Prostate gland (tissue), 2 donors: Measurements from ENCODE around the gene PLTP. TPM values are rescaled to one million over a fixed set of nuclear protein-coding genes. Genes with fewer than 3 reads are reported as not detected.

Source experiments
- DNase-seq: peaks from one replicate; pipeline ENCODE4 v3.0.0-alpha.2; 2019; ENCODE audit warnings: low spot score
- H3K27ac ChIP-seq, 2 donors: fragments of 200-600 bp; sonication (generic); 2 replicates each; pipeline ENCODE4 v1.5.1; 2017 to 2019
- H3K27me3 ChIP-seq: fragments of 200-600 bp; sonication (generic); replicated peaks from 2 replicates; pipeline ENCODE4 v1.5.1; 2019; ENCODE audit not compliant: insufficient read depth
- H3K36me3 ChIP-seq, 2 donors: fragments of 200-600 bp; sonication (generic); 1 replicate in 1 of 2; 2 replicates in 1 of 2; pipeline versions ENCODE4 v1.5.1 to v1.8.1; 2017 to 2019
- H3K4me1 ChIP-seq: fragments of 200-600 bp; sonication (generic); replicated peaks from 2 replicates; pipeline ENCODE4 v1.5.1; 2019
- H3K4me3 ChIP-seq, 2 donors: fragments of 200-600 bp; sonication (generic); 2 replicates each; pipeline ENCODE4 v1.5.1; 2017 to 2019
- H3K9me3 ChIP-seq: fragments of 200-600 bp; sonication (generic); 2 replicates; pipeline ENCODE4 v1.5.1; 2017
- POLR2A ChIP-seq: fragments of 450-650 bp; IDR thresholded peaks from one replicate; pipeline ENCODE4 v1.6.1; 2016; ENCODE audit warnings: antibody characterized with exemption, mild to moderate bottlenecking
- POLR2AphosphoS5 ChIP-seq: sonication (generic); formaldehyde crosslinking; IDR thresholded peaks from one replicate; pipeline ENCODE4 v1.6.1; 2017; ENCODE audit warnings: antibody characterized with exemption
- WGBS: methylation state at CpG from one replicate; pipeline ENCODE4 v1.1.5; 2018; 5-methylcytosine and 5-hydroxymethylcytosine counted together
- intact Hi-C: fragments of 100-400 bp; cut with DNase I; formaldehyde crosslinking; loops from one replicate; pipeline ENCODE4 v1.14.2; 2022
- total RNA-seq, 2 donors: library from RNA; depleted of rRNA; stranded (reverse); fragments of >200 nt; gene quantifications; one replicate each; pipeline ENCODE4 v1.1.0, GENCODE V29; 2016
- TF ChIP-seq, protein P1 (sequence below), 4 experiments: fragments of 200-600 bp in 2 of 4; fragments of 450-650 bp in 2 of 4; sonication (generic) in 2 of 4; IDR thresholded peaks; 1 replicate in 3 of 4; 2 replicates in 1 of 4; pipeline ENCODE4 v1.5.1; 2016 to 2019; ENCODE audit warnings: antibody characterized with exemption in 4 of 4, mild to moderate bottlenecking in 2 of 4, moderate library complexity in 2 of 4

The PLTP gene
- total RNA-seq, 2 donors from 2014 or later: 29.4 to 101 TPM

DNA sequence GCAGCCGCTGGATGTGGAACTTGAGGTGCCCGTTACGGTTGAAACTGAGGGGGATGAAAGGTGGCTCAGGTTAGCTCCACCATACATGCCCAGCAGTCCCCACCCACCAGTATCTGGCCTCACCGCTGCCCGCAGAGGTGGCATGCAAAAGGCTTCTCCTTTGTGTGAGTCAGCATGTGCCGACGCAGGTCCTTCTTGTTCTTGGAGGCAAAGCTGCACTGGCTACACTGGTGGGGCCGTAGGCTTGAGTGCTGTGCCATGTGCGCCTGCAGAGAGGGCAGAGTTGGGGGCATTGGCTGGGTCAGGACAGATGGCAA lies 38.3 kb upstream of the PLTP start:
- Histone ChIP-seq H3K36me3 (peaks cover 2 to 25% of the 10 kb centered on the region in 2 donors), H3K4me1 (no peaks in the 10 kb centered on the region), H3K4me3 (no peak overlapping the region), H3K27me3 (no peaks in the 10 kb centered on the region), H3K27ac (no peak overlapping the region), H3K9me3 (no peaks in the 10 kb centered on the region)
- no peak for DNase-seq
- TF ChIP-seq POLR2A (no peak), POLR2AphosphoS5 (no peak)
- TF ChIP-seq, protein P1, sequence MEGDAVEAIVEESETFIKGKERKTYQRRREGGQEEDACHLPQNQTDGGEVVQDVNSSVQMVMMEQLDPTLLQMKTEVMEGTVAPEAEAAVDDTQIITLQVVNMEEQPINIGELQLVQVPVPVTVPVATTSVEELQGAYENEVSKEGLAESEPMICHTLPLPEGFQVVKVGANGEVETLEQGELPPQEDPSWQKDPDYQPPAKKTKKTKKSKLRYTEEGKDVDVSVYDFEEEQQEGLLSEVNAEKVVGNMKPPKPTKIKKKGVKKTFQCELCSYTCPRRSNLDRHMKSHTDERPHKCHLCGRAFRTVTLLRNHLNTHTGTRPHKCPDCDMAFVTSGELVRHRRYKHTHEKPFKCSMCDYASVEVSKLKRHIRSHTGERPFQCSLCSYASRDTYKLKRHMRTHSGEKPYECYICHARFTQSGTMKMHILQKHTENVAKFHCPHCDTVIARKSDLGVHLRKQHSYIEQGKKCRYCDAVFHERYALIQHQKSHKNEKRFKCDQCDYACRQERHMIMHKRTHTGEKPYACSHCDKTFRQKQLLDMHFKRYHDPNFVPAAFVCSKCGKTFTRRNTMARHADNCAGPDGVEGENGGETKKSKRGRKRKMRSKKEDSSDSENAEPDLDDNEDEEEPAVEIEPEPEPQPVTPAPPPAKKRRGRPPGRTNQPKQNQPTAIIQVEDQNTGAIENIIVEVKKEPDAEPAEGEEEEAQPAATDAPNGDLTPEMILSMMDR (IDR thresholded peaks at IDR 0.05): no peak
- intact Hi-C loops: no loop called here
- WGBS: 81% methylated on average over 9 of the region's 9 CpGs

DNA sequence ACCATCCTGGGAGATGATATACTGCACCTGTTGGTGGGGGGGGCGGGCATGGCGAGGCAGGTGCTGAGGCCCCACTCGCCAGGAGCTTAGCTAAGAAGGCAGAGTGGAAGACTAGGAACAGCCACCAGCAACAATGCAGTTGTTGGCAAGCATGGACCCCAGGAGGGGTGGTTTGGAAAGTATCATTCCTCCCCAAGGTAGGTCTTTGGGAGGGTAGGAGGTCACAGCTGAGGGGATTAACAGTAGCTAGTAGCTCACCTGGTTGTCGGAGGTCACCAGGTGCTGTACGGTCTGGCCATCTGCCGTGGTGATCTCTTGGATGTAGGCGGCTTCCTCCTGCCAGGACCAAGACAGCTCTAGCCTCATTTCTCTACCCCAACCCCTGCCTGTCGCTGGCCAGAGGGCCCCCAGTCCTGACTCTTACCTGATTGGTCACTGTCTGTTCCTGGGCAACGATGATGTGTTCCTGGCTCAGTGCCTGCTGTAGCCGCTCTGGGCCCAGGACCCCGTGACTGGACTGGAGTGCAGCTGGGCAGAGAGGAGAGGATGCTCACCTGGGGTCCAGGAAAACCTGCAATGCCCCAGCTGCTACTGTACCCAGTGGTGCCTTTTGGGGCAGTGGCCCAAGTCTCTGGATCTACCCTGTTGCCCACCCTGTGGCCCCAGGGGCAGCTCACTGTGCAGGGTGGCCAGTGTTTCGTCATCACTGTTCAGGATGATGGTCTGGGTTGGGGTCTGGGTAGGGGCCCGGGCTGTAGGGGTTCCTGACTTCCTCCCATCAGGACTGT lies 37.8 kb upstream of the PLTP start:
- intact Hi-C loops: no loop called here
- Histone ChIP-seq H3K4me3 (no peak overlapping the region), H3K27me3 (no peaks in the 10 kb centered on the region), H3K27ac (no peak overlapping the region), H3K4me1 (no peaks in the 10 kb centered on the region), H3K36me3 (peaks cover 2 to 25% of the 10 kb centered on the region in 2 donors), H3K9me3 (no peaks in the 10 kb centered on the region)
- TF ChIP-seq, protein P1 (IDR thresholded peaks at IDR 0.05): no peak
- no peak for TF ChIP-seq POLR2A
- TF ChIP-seq POLR2AphosphoS5: no peak
- 73% methylated on average over 13 of the region's 13 CpGs for WGBS
- no peak for DNase-seq

DNA sequence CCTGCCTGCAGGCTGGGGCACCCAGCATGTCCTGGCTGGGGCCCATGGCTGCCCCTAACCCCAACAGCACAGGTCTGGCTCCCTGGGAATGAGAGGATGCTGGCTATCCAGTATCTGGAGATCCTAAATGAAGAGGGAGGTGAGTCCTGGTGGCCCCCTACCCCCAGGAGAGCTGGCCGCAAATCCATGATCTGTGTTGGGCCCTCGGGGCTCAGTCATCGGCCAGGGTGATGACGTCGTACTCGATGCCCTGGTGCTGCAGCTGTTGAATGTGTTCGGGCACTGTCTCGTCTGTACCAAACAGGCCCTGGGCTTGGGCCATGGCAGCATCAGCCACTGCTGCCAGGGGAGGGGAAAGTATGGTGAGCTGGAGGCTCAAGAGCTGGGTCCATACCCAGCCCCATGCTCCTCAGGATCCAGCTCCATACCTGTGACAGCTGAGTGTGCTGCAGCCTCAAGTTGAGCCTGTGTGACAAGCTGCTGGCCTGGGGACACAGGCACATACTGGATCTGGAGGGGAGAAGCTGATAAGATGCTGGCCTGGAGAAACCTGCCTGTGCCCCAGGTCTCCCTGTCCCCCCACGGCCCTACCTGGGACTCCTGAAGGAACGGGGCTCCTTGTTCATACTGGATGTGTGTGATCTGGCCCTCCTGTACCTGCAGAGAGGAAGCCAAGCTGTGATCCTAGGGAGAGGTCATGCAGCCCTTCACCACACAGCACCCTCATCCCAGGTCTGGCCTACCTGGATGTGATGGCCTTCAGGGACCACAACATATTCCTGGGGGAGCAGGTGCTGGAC lies 37.0 kb upstream of the PLTP start:
- Histone ChIP-seq H3K9me3 (no peaks in the 10 kb centered on the region), H3K27me3 (no peaks in the 10 kb centered on the region), H3K4me3 (no peak overlapping the region), H3K4me1 (no peaks in the 10 kb centered on the region), H3K27ac (no peak overlapping the region), H3K36me3 (peaks cover 2 to 25% of the 10 kb centered on the region in 2 donors)
- WGBS: 69% methylated on average over 5 of the region's 10 CpGs
- DNase-seq: no peak
- TF ChIP-seq, protein P1 (IDR thresholded peaks at IDR 0.05): no peak
- no peak for TF ChIP-seq POLR2A
- TF ChIP-seq POLR2AphosphoS5: no peak
- intact Hi-C loops: no loop called here

DNA sequence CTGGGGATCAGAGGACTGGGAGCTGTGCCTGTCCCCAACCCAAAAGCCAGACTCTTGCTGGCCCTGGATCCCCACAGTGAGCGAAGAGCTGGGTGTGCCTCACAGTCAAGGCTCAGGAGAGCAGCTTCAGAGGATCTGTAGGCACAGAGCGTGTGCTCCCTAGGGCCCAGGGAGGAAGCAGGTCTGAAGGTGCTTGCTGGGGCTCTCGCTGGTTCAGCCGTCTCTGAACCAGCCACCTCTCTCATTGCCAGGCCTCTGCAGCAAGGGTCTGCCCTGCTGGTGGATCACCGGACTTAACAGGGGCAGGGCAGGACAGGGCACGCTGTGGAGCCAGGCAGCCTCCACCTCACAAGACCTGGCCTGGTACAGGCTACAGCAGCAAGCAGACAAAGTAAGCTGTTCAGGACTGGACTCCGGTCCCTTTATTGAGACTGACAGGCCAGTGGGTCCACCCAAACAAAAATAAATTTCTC lies 36.3 kb upstream of the PLTP start:
- no peak for DNase-seq
- WGBS: 53% methylated on average over 5 of the region's 7 CpGs
- intact Hi-C loops: no loop called here
- no peaks in the 10 kb centered on the region for H3K9me3 ChIP-seq
- H3K4me3 ChIP-seq: no peak overlapping the region
- H3K27ac ChIP-seq: no peak overlapping the region
- H3K36me3 ChIP-seq: peaks cover 8 to 32% of the 10 kb centered on the region in 2 donors
- no peaks in the 10 kb centered on the region for H3K27me3 ChIP-seq
- no peaks in the 10 kb centered on the region for H3K4me1 ChIP-seq
- TF ChIP-seq POLR2AphosphoS5: no peak
- TF ChIP-seq, protein P1 (IDR thresholded peaks at IDR 0.05): no peak
- no peak for TF ChIP-seq POLR2A
